ENCODE data around the gene FADS6. TPM values are rescaled to one million over a fixed set of nuclear protein-coding genes. Genes with fewer than 3 reads are reported as not detected.
"Not testable (repeated sequence)": the region's sequence is repeated elsewhere in the genome, so short reads cannot be mapped to it uniquely, and the experiment has no call there.

FADS6 gene
- polyA plus RNA-seq, 1 experiment: not detected

DNA sequence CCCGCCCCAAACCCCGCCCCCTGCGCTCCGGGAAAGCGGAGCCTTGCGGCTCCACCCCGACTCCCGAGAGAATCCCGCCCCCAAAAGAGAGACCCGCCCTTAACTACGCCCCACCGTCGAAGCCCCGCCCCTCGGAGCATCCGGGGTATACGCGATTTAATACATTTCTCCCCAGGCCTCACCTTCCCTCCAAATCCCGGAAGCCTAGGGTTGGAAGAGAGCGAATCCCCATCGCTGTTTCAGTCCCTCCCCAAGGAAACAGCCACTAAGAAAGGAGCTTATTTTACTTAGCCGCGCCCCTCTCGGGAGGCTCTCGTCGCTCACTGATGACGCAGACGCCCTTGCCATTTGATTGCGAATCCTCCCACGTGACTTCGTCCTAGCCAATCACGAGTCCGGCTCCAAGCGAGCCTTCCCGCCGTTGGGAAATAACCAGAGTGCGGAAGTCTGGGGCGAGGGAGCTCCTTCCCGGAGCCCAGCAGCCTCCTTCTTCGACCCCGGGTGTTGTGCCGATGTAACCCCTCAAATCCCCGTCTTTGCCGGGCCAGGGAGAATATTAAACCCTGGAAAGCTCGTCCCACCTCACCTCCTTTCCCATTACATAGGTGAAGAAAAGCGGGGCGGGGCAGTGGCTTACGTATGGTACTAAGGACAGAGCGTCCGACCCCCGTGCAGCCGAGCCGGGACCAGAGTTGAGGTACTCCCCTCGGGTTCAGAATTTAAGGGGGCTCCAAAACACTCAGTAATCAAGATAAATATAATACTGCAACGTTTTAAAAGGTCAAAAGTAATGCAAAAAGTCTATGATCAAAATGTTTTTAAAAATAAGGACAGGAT, 20.2 kb downstream of the FADS6 start:
- peak overlapping the region; percentile 83 for H3K4me3 ChIP-seq (ENCODE audit: low read depth, low read length)
- peaks cover 3% of the 10 kb centered on the region for H3K27me3 ChIP-seq (ENCODE audit: control insufficient read depth, insufficient read depth, low read length)
- H3K36me3 ChIP-seq (ENCODE audit: control insufficient read depth, insufficient read depth, low read length): peaks cover 2% of the 10 kb centered on the region; the same call in 1 of the 2 replicates
- DNase-seq (ENCODE audit: low read depth): peak; percentile 99
- CTCF ChIA-PET: interaction anchor here (0.9 to 1.3 kb wide), 6 partner anchors 11 to 241 kb away, joined by 3 to 8 read pairs (median 3); no protein-coding TSS in a partner anchor
- POLR2A ChIA-PET: interaction anchor here (0.7 kb wide), 1 partner anchor 19 kb away, joined by 20 read pairs; no protein-coding TSS in a partner anchor
- TF ChIP-seq, protein P1, sequence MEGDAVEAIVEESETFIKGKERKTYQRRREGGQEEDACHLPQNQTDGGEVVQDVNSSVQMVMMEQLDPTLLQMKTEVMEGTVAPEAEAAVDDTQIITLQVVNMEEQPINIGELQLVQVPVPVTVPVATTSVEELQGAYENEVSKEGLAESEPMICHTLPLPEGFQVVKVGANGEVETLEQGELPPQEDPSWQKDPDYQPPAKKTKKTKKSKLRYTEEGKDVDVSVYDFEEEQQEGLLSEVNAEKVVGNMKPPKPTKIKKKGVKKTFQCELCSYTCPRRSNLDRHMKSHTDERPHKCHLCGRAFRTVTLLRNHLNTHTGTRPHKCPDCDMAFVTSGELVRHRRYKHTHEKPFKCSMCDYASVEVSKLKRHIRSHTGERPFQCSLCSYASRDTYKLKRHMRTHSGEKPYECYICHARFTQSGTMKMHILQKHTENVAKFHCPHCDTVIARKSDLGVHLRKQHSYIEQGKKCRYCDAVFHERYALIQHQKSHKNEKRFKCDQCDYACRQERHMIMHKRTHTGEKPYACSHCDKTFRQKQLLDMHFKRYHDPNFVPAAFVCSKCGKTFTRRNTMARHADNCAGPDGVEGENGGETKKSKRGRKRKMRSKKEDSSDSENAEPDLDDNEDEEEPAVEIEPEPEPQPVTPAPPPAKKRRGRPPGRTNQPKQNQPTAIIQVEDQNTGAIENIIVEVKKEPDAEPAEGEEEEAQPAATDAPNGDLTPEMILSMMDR (IDR thresholded peaks at IDR 0.05; ENCODE audit: insufficient read depth, low read depth, low read length): no peak

DNA sequence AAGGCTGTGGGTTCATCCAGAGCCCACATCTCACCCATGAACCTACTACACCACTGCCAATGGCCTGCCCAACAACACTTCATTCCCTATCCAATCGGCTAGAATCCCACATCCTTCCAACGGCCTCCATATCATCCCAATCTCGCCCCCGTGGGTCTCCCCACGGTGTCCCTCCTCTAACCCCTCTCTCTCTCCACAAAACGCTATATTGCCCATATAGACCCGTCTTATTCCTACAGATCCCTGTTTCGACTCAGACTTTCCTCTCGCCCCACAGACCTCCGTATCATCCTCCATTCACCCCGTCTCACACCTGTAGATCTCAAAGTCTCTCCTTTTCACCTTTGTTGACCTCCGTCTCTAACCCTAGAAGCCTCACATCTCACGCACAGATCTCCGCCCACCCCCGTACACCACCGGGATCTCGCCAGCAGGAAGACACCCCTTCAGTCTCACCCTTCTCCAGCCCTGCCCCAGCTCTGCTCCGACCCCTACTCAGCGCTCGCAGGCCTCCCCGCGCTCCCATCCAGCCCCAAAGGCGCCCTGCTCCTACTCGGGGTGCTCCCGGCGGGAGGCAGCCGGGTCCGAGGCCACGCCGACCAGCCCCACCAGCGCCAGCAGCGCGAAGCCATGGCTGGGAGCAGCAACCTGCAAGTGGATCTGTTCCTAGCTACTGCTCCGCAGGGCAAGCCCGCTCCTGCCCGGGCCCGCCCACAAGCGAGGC, 21.0 kb downstream of the FADS6 start, which contains the start of gene FDXR:
TSS of gene FDXR (minus strand) at position 682 of the 724 bp plus-strand sequence. CDS start at position 632, 50 bp downstream.
- CTCF ChIA-PET: interaction anchor here (0.9 to 17.3 kb wide), 9 partner anchors 10 to 242 kb away, joined by 3 to 297 read pairs (median 3); no protein-coding TSS in a partner anchor
- H3K4me3 ChIP-seq (ENCODE audit: low read depth, low read length): peak within 1 kb of the TSS; percentile 83
- no peaks in the 10 kb centered on the region for H3K27me3 ChIP-seq (ENCODE audit: control insufficient read depth, insufficient read depth, low read length)
- TF ChIP-seq, protein P1 (IDR thresholded peaks at IDR 0.05; ENCODE audit: insufficient read depth, low read depth, low read length): no peak
- DNase-seq (ENCODE audit: low read depth): no peak
- H3K36me3 ChIP-seq (ENCODE audit: control insufficient read depth, insufficient read depth, low read length): peaks cover 5% of the 10 kb centered on the region
- POLR2A ChIA-PET: interaction anchor here (0.7 kb wide), 1 partner anchor 77 kb away, joined by 3 read pairs; no protein-coding TSS in a partner anchor

DNA sequence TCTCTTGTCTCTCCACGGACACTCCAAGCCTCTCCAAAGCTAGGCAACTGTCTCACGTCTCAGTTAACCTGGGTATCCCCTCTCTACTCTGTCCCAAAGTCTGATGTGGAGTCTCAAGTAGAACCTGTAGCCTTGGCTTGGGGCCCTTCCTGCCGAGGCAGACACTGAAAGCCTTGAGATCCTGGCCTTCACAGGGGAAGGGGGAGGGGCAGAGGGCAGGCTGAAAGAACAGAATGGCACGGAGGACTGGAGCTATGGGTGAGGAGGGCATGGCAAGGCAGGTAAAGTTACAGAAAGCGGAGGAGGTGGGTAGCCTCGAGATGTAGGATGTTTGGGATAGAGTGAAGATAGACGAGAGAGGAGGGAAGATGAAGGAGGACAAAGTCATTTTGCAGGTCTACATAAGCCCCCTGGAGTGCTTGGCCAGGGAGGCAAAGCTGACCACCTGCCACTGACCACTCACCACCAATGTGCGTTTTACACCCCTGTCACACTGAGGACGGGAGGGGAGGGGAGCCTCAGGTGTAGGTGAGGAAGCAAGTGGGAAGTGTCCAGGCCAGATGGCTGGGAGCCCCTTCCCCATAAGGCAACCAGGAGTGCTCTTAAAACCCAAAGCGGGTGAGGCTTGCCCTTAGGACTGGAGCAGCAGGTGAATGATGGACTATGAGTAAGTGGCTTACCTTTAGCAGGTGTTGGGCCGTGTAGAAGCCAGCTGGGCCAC, 21.9 kb downstream of the FADS6 start:
- ChIA-PET POLR2A (interaction anchor here (0.7 kb wide), 1 partner anchor 76 kb away, joined by 3 read pairs; no protein-coding TSS in a partner anchor), CTCF (interaction anchor here (0.7 to 17.3 kb wide), 4 partner anchors 9 to 110 kb away, joined by 3 to 297 read pairs (median 10); no protein-coding TSS in a partner anchor)
- TF ChIP-seq, protein P1 (IDR thresholded peaks at IDR 0.05; ENCODE audit: insufficient read depth, low read depth, low read length): no peak
- H3K4me3 ChIP-seq (ENCODE audit: low read depth, low read length): peak overlapping the region; percentile 83
- no peak for DNase-seq (ENCODE audit: low read depth)
- H3K27me3 ChIP-seq (ENCODE audit: control insufficient read depth, insufficient read depth, low read length): no peaks in the 10 kb centered on the region
- H3K36me3 ChIP-seq (ENCODE audit: control insufficient read depth, insufficient read depth, low read length): peaks cover 7% of the 10 kb centered on the region

DNA sequence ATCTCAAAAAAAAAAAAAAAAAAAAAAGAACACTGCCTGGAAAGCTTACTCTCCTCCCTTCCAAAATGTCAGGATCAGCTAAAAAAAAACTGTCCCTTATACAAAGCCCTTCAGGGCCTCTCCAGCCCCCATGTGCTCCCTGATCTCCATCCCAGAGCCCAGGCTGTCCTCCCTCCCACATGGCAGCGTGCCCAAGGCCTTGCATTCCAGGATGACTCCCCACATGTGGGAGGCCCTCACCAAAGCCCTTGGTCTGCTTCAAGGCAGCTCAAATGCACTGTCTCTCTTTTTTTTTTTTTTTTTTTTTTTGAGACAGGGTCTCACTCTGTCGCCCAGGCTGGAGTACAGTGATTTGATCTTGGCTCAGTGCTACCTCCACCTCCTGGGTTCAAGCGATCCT, 22.9 kb downstream of the FADS6 start:
- no peaks in the 10 kb centered on the region for H3K27me3 ChIP-seq (ENCODE audit: control insufficient read depth, insufficient read depth, low read length)
- DNase-seq (ENCODE audit: low read depth): no peak
- ChIA-PET CTCF (interaction anchor here (0.7 to 17.3 kb wide), 6 partner anchors 8 to 134 kb away, joined by 3 to 297 read pairs (median 4); partner anchors contain the start of gene RAB37), POLR2A (interaction anchor here (0.6 kb wide), 1 partner anchor 121 kb away, joined by 3 read pairs; no protein-coding TSS in a partner anchor)
- H3K4me3 ChIP-seq (ENCODE audit: low read depth, low read length): no peak overlapping the region
- TF ChIP-seq, protein P1 (IDR thresholded peaks at IDR 0.05; ENCODE audit: insufficient read depth, low read depth, low read length): no peak
- H3K36me3 ChIP-seq (ENCODE audit: control insufficient read depth, insufficient read depth, low read length): peaks cover 12% of the 10 kb centered on the region

DNA sequence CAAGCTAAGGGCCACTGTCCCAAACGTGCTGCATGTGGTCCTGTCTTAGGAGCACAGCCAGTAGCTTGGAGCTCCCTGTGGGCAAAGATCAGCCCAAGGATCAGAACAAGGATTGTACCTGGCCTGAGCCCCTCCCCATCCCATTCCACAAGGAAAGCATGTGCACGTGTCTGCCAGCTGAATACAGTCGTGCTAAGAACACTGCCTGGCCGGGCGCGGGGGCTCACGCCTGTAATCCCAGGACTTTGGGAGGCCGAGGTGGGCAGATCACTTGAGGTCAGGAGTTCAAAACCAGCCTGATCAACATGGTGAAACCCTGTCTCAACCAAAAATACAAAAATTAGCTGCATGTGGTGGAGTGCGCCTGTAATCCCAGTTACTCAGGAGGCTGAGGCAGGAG, 23.4 kb downstream of the FADS6 start:
- ChIA-PET CTCF (interaction anchor here (1.2 to 17.3 kb wide), 3 partner anchors 27 to 133 kb away, joined by 3 to 297 read pairs (median 5); partner anchors contain the start of gene RAB37), POLR2A (interaction anchor here (0.6 kb wide), 1 partner anchor 120 kb away, joined by 3 read pairs; no protein-coding TSS in a partner anchor)
- DNase-seq (ENCODE audit: low read depth); H3K27me3 ChIP-seq (ENCODE audit: control insufficient read depth, insufficient read depth, low read length); H3K4me3 ChIP-seq (ENCODE audit: low read depth, low read length): not testable (repeated sequence)
- H3K36me3 ChIP-seq (ENCODE audit: control insufficient read depth, insufficient read depth, low read length): peaks cover 13% of the 10 kb centered on the region
